ENCODE measurements around the gene COL18A1.
"Not testable (repeated sequence)": the region's sequence is repeated elsewhere in the genome, so short reads cannot be mapped to it uniquely, and the experiment has no call there.

COL18A1 gene

GRCh38 chr21:45404730-45405270 lies at the start of gene COL18A1:
Gene COL18A1, plus strand, starts transcription at chr21:45405165. Its CDS starts 66 bp downstream, at chr21:45405231.
- no peak for DNase-seq

DNA sequence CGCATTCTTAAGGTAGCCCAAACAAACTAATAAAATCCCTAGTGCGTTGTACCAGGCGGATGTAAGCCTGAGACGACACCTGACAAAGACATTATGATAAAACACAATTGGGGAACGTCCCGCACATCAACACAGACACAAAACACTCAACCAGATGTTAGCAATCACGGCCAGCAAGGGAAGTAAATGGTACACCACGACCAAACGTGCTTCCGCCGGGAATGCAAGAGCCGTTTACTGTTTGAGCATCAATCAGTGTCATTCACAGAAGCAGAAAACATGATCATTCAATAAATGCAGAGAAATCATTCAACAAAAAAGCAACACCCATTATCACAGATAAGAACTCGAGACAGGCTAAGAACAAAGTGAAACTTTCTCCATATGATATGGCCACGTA lies 49.4 kb upstream of the COL18A1 start:
- no peak for DNase-seq

- no peak for DNase-seq
Measured at GRCh38 chr21:45356251-45356650, 48.7 kb upstream of the COL18A1 start.

DNA sequence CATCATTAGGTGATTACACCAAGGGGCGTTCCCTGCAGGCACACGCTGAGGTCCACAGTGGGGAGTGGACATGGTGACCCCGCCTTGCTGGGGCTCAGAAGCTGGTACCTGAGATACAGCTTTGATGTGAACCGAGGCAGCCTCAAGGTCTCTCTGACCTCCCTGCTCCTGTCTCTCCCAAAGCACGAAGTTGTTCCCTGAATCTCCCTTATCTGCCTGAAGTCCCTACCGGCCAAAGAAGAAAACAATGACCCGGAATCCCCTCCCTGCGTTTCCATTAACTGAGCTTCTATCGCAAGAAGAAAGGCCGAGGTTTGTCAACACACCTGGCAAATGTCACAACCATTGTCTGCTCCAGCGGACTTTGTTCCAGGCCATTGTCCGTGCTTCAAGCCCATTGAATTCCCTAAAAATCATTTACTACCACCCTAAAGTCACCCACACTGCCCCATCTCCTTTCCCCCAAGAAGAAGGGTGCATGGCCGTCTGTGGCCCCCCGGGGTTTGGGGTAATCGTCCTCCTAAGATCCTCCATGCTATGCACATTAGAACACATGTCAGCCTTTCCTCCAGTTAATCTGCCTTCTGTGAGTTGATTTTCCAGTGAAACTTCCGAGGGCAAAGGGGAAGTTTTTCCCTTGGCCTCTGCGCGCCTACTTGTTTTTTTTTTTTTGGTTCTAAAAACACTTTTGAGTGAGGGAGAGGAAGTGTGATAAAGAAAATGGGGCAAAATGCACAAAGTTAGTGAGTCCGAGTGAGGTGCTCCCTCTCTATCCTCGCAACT lies 48.1 kb upstream of the COL18A1 start:
- no peak for DNase-seq

- no peak for DNase-seq
Measured at GRCh38 chr21:45357436-45358260, 47.3 kb upstream of the COL18A1 start.

DNA sequence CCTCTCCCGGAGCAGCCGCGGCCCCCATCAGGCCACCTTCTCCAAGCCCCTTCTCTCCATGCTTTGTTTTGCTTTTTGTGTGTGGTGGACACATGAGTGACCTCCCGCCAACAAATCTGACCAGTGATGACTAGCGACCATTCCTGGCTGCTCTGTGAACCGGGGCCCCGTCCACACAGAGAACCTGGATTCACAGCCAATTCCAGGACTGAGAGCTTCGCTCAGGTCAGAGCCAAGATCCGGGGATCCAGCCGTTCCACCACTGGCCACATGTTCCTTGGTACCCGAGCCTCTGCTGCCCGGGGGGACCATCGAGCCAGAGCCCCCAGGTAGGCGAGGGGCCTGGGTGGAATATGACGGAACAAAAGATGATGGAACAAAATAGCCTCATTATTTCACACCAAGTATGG lies 46.7 kb upstream of the COL18A1 start:
- no peak for DNase-seq

GRCh38 chr21:45358711-45359310 lies 46.2 kb upstream of the COL18A1 start:
- DNase-seq = no peak

- no peak for DNase-seq
Measured at GRCh38 chr21:45359451-45360217, 45.3 kb upstream of the COL18A1 start.

DNA sequence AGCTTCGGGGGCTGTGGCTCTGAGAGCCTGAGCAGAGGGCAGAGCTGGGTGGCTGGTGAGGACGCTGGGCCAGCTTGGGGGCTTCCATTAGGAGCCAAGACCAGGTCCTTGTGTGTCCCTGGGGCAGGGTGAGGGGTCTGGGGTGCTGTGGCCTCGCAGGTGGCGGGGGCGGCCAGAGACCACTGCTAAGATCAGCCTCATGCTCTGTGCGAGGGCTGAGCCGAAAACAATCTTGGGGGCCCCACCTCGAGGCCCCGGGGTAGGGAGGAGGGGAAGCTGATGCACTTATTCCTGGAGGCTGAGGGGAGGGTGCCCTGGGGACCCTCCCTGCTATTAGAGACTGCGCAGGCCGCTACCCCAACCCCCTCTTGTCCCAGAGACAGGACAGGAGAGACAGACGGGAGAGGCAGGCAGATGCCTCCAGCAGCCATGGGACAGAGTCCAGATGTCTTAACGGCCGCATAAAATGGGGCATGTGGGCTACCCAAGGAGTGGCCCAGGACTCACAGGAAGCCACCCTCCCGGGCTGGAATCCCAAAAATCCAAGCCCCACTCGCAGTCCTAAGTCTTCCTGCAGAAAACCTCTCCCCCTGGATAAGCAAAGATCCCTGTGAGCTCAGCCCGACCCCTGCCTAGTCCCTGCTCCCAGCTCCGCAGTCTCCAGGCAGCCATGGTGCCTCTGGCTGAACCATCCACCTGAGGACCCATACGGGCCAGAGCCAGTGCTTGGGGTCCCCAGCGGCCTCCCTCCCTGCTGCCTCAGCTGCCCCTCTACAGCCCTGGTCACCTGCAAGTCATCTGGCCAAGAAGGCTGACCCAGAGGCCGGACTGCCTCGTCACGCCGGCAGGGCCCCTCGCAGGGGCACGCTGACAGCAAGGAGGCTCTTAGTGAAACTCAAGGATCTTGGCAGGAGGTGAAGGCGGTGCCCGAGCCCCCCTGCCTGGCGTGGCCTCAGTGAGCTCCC lies 43.6 kb upstream of the COL18A1 start:
- DNase-seq = no peak

DNA sequence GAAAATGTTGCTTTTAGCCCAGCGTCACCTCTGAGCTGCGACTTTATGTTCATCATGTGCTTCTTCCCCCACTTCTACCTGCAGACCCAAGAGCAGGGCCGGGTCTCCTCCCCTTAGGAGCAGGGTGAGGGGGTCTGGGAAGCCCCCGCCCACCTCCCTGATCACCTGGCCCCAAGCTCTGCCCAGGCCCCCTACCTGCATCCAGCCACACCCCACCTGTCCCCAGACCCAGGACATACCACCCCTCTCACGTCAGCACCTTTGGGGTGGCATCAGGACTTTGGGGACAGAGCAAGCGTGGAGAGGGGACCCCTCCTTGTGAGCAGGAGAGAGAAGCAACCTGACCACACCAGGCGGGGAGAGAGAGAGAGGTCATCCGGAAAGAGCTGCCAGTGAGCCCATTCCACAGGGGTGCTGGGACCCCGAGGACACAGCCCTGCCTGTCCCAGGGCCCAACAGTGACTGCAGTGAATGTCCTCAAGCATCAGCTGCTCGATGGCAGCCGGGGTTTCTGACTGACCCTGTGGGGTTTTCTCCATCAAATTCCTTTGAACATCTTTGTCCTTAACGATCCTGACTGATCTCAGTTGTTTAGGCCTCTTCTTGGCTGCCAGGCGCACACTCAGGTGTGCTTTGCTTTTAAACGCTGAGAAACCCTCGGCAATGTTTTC lies 42.8 kb upstream of the COL18A1 start:
- DNase-seq = no peak

DNA sequence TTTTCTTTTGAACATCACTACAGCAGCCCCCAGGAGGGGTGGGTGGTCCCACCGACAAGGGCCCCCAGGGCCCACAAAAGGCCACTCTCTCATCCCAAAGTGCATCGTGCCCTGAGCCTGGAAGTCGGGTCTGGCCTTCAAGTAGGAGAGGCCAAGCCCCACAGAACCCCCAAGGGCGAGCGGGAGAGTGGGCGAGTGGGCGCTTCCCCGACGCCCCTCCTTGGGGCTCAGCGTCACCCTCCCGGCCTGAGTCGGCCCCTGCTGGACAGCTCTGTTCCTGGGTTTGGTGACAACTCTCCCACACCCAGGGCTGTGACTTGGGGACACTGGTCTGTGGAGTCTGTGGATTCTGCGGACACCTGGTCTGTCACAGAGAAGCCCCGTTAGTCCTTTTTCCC lies 42.2 kb upstream of the COL18A1 start:
- DNase-seq = no peak

- DNase-seq = not testable (repeated sequence)
Measured at GRCh38 chr21:45363272-45363671, 41.7 kb upstream of the COL18A1 start.

GRCh38 chr21:45363921-45364467 lies 41.0 kb upstream of the COL18A1 start:
- DNase-seq = no peak

- DNase-seq = no peak
Measured at GRCh38 chr21:45364468-45365185, 40.3 kb upstream of the COL18A1 start.

GRCh38 chr21:45365186-45365607 lies 39.8 kb upstream of the COL18A1 start:
- DNase-seq = no peak

- no peak for DNase-seq
Measured at GRCh38 chr21:45365608-45366241, 39.2 kb upstream of the COL18A1 start.

GRCh38 chr21:45366476-45366875 lies 38.5 kb upstream of the COL18A1 start:
- DNase-seq = no peak

DNA sequence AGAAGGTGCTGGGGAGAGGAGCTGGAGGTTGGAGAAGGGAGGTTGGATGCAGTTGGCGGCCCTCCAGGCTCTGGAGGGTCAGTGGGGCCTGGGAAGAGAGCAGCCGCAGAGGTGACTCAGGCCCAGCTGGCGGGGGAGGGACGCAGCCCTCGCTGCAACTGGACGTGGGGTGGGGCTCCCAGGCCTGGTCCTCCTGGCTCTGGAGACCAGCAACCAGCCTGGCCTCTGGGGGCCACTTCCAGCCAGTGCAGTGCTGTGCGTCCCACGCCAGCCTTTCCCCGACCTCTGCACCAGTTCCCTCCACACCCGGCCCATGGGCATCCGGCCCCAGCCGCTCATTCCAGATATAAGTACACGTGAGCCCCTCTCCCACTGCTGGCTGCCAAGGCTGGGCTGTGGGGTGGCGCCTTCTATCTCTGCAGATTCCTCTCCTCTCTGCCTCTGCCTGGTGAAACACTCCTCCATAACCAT lies 38.0 kb upstream of the COL18A1 start:
- DNase-seq = no peak

Measured in NCI-H2081 treated with DMSO at 0.1 percent for 48 hours (cell line).